ENCODE data around the gene FKBP7.
"Not testable (repeated sequence)": the region's sequence is repeated elsewhere in the genome, so short reads cannot be mapped to it uniquely, and the experiment has no call there.

The FKBP7 gene

DNA sequence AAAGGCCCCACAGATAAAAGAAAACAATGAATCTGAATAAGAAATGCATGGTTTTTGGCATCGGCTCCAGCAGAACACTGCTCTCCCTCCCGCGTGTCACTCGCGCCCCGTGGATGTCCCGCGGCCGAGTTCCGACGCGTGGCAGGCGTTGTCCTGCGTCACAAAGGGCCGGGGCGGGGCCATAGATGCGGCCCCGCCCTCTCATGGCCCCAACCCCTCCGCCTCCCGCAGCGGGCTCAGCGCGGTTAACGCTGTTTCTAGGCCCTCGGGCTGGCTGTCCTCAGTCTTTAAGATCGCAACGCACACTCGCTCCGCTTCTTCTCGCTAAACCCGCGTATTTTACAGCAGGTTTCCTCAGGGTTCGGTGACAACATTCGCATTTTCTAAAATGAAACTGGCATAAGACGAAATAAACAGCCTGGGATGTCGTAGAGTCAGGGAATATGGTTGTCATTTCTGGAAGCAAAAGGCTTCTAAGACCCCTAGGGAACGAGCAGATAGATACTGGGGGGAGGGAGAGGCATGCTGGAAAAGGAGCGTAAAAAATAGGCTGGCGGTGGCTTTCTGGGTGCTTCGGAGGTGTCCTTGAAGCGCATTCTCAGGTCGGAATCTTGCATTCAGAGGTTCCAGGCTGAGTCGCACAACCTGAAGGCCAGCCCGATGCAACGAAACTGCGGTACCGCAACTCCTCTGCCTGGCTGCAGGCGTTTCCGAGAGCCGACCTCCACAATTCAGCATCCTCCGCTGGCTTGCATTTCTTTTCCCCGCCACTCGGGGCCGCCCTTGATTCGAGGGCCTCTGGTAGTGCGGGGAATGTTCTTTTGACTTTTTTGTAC is at the start of gene FKBP7:
TSS of gene FKBP7 (minus strand) at position 162 of the 836 bp plus-strand sequence. CDS start at position 61, 101 bp downstream.
- peak; percentile 76 for DNase-seq

- no peak for DNase-seq
Observed at GRCh38 chr2:178527592-178527991, 49.2 kb upstream of the FKBP7 start.

- no peak for DNase-seq
Observed at GRCh38 chr2:178526256-178526655, 47.9 kb upstream of the FKBP7 start.

GRCh38 chr2:178525460-178525859 is 47.1 kb upstream of the FKBP7 start:
- DNase-seq, result not testable (repeated sequence)

- not testable (repeated sequence) for DNase-seq
Observed at GRCh38 chr2:178525010-178525409, 46.6 kb upstream of the FKBP7 start.

- no peak for DNase-seq
Observed at GRCh38 chr2:178523596-178524134, 45.3 kb upstream of the FKBP7 start.

DNA sequence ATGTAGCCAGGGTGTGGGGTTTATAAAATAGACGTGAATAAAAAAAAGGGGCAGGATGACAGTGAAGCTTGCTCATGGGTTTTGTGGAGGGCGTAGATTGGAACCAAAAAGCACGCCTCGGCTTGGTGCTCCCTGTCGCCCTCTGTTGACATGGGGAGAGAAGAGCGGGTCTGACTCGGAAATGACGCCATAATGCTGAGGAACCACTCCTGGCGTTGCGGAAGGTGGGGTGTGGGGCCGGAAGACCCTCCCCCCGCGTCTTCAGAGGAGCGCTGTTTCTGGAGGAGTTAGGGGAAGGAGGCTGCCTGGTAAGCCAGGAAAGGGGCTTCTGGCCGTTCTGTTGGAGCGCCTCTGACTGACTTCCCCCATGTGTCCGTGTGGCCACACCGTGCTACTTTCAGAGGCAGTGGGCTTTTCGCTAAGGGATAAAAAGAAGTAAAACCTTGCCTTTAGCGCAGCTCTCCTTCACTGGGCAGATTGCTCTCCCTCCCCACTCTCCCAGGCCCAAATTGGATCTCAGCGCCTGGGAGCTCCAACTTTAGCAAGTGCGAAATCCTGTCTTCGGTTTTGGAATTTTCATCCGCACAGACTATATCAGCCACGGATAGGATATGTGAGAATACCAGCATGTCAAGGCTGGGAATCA is 44.7 kb upstream of the FKBP7 start:
- no peak for DNase-seq

DNA sequence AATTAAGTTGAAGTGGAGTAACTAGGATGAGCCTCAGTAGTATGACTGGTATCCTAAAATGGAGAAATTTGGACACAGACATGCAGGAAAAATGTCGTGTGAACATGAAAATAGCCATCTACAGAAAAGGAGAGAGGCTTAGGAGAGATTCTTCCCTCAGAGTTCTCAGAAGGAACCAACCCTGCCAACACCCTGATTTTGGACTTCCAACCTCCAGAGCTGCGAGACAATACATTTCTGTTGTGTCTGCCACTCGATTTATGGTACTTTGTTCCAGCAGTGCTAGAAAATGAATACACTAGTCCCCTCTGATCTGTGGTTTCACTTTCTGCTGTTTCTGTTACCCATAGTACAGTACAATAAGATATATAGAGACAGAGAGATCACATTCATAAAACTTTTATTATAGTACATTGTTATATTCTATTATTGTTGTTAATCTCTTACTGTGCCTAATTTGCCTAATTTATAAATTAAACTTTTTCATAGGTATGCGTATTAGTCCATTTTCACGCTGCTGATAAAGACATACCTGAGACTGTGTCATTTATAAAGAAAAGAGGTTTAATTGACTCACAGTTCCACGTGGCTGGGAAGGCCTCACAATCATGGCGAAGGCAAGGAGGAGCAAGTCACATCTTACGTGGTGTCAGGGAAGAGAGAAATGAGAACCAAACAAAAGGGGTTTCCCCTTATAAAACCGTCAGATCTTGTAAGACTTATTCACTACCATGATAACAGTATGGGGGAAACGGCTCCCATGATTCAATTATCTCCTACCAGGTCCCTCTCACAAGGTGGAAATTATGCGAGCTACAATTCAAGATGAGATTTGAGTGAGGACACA is 43.1 kb upstream of the FKBP7 start:
- DNase-seq, result no peak

DNA sequence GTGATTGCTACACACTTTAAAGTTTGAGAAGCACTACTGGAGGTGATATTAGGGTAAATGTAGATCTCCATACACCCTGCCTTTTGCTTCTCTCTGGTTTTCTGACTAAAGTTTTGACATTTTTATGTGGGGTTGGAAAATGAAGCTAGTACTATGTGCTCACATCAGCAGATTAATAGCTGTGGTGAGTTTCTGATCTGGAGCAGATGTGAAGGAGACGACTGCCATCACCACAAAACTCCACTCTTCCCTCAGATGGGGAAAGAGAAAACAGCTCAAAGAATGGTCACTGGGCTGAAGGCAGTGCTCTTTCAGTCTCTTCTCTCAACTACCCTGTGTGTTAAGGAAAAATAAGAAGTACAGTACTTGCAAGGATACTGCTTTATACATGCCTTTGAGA is 39.1 kb upstream of the FKBP7 start:
- DNase-seq, result no peak

DNA sequence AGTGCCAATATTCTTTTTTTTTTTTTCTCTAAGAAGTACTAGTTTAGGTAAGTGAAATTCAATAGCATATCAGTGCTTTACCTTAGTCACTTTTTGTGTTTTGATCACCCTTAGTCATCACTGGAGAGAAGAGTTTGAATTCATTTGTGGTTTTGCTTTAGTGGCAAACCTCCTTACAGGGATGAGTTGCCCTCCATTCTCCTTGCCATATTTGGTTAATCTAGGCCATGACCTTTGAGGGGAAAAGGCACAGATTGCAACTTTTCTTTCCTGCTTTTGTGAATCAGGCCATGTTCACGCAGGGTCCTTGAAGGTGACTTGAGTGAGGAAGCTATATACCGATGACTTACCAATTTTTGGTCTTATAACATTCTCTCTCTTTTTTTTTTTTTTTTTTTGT is 36.3 kb upstream of the FKBP7 start:
- peak; percentile 26 for DNase-seq

DNA sequence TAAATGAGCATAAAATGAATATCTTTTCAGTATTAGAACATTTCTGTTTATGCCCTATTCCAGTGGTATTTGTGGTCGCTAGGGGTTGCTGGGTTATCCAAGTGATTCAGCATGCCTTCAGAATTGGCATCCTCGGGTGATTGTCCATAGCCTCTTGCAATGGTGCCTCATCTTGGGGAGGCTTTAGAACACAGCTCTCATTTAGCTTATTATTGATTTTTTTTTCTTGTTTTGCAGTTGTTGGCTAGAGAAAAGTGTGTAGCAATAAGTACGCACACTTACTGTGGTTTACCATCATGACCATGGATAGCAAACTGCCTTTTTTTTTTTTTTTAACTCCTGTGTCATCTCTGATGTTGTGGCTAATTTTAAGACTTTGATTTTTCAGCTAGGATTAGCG is 35.5 kb upstream of the FKBP7 start:
- DNase-seq, result peak; percentile 15

DNA sequence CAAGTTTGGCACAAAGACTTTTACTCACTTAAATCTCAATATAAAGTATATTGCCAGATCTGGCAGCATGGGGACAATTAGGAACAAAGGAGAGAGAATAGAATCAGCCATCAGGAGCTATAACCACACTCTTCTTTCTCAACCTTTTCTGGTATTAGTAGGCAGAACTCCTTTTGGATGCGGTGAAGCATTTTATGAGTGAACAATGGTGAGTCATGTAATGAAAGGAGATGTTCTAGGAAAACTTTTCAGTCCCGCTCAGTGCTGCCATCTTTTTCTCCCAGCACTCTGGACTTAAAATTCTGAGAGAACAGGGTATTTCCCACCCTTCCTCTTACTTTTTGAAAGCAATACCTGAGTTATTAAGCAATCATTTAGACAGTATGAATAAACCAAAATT is 34.1 kb upstream of the FKBP7 start:
- peak; percentile 24 for DNase-seq

GRCh38 chr2:178510384-178510783 is 32.0 kb upstream of the FKBP7 start:
- no peak for DNase-seq

DNA sequence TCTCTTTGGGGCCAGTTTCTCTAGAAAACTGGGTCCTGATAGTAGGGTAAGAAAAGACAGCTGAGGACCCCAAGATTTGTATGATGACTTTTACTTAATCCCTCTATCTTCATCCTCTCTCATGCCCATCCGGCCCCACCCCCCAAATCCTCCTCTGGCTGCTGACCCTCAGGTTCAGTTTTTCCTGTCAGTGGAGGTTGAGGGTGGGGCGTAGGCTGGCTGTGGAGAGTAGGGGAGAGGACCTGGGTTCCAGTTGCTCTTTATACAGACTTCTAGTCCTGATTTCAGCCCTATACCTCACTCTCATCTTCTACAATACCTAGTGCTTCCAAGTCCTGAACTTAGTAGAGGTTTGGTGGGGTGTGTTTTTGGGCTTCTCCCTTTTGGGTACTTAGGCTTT is 30.2 kb upstream of the FKBP7 start:
- no peak for DNase-seq

GRCh38 chr2:178506949-178507348 is 28.5 kb upstream of the FKBP7 start:
- DNase-seq, result no peak

GRCh38 chr2:178506524-178506923 is 28.1 kb upstream of the FKBP7 start:
- no peak for DNase-seq

DNA sequence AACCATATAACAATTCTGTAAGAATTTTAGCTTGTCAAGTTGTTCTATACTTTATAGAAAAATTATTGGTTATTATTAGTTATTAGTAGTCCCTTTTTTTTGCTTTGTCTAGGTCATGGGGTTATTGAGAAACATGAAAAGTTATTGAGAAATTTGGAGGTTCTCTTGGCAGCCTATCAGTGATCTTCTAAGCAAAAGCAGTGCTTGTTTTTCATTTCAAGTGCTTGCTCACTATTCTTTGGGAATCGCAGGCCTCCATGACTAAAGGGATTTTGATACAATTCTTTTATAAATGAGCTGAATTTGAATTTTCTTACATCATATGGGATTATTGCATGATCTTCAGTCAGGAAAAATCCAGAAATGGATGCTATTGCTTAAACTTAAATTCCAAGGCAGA is 27.7 kb upstream of the FKBP7 start:
- DNase-seq, result no peak

DNA sequence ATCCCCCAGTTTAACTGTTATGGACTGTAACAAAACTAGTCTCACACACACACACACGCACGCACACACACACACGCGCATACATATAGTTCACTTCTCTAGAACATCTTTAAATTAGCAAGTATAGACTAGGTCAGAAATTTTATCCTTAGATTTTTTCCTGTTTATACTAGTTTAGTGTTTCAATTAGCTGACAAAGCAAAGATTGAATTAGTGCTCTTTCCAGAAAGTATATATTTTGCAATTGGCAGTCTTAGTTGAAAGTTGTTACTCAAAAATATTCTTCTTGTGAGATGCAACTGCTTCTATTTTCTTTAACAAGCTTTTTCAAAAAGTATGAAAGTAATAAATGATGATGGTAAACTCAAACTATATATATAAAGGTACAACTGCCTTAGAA is 24.4 kb upstream of the FKBP7 start:
- no peak for DNase-seq

DNA sequence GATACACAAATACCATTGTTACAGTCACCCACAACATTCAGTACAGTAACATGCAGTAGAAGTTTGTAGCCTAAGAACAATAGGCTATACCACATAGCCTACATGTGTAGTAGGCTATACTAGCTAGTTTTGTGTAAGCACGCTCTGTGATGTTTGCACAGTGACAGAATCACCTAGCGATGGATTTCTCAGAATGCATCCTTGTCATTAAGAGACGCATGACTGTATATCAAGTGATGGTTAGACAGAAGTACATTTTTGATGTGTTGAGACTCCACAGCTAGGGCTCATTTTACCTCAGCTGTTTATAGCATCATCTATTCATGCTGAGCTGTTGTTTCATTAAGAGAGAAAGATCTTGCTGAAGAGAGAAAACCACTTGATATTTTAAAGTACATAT is 21.2 kb upstream of the FKBP7 start:
- DNase-seq, result no peak

GRCh38 chr2:178498137-178498536 is 19.7 kb upstream of the FKBP7 start:
- no peak for DNase-seq

DNA sequence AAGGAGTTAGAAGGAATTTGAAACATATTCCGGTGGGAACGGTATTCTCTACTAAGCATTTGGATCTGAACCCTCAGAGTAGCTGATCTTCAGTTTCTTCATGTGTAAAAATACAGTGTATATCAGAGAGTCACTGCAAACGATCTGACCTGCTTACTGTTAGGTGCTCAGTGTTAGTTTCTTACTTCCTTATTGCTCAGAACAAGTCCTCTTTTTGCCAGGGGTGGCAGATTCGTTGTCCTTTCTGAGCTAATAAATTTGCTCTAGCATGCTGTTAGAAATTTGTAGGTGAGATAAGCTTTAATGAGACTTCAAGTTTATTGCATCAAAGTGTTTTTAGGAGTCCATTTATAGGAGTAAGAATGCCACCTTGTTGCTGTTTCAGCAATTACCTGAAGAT is 17.6 kb upstream of the FKBP7 start:
- no peak for DNase-seq

- DNase-seq, result no peak
Observed at GRCh38 chr2:178491612-178492011, 13.2 kb upstream of the FKBP7 start.

DNA sequence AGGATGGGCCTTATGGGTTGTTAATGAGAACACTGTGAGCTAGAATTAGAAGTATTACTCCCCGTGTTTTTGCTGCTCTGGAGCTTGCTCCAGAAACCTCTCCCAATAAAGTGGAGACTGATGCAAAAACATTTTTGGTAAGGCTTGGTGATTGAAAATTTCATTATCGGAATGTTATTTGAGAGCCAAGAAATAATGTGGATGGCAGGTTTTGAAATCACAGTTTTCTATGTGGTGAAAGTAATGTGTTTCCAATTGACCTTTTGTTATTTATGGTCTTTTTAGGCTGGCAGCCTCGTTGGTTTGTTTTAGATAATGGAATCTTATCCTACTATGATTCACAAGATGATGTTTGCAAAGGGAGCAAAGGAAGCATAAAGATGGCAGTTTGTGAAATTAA is 7.0 kb upstream of the FKBP7 start:
- DNase-seq, result no peak

Data from NCI-H226 (cell line).